IMR-90 (cell line): ENCODE data around the gene MYH9. TPM values are rescaled to one million over a fixed set of nuclear protein-coding genes. Genes with fewer than 3 reads are reported as not detected.
A peak's percentile ranks its signal among the peaks of the same experiment; 100 is the strongest.

Experiments used
- ATAC-seq: fragments of 200-7000 bp; cut with Tn5 transposase; 2 replicates; pipeline ENCODE4 v1.9.1; 2020; ENCODE audit warnings: low read depth, mild to moderate bottlenecking, moderate library complexity
- BruUV-seq: library from RNA; stranded (reverse); fragments of 400-500 nt; replicated peaks from 2 replicates; lab custom pipeline; 2021; lab: Mats Ljungman, UMichigan
- CTCF ChIA-PET: fragments of 300-600 bp; formaldehyde crosslinking; extraction: SDS; loops from one replicate; lab custom pipeline; 2021; ENCODE audit warnings: antibody characterized with exemption; lab: Yijun Ruan, JAX
- POLR2A ChIA-PET: fragments of 300-600 bp; sonication (Branson Sonifier 250); formaldehyde crosslinking; loops from one replicate; lab custom pipeline; 2022; ENCODE audit warnings: antibody characterized with exemption; ENCODE audit not compliant: unreplicated experiment; lab: Charles Lee
- DNase-seq: peaks from one replicate; pipeline ENCODE4 v3.0.0; 2013
- H2AFZ ChIP-seq: replicated peaks from 2 replicates; pipeline ENCODE3; 2013; ENCODE audit warnings: low read length, mild to moderate bottlenecking; ENCODE audit not compliant: poor library complexity
- H2AK5ac ChIP-seq: 2 replicates; pipeline ENCODE4 v1.6.1; 2013; ENCODE audit warnings: low read depth, low read length, inconsistent platforms
- H2AK9ac ChIP-seq: replicated peaks from 2 replicates; pipeline ENCODE3; 2013; ENCODE audit warnings: mild to moderate bottlenecking, low read depth, low read length, moderate library complexity; ENCODE audit not compliant: poor library complexity
- H2BK120ac ChIP-seq: 2 replicates; pipeline ENCODE4 v1.6.1; 2013; ENCODE audit warnings: low read depth, low read length, inconsistent platforms
- H2BK15ac ChIP-seq: 3 replicates; pipeline ENCODE4 v1.6.1; 2013; ENCODE audit warnings: low read depth, low read length, inconsistent platforms
- H2BK20ac ChIP-seq: 2 replicates; pipeline ENCODE4 v1.6.1; 2013; ENCODE audit warnings: low read depth, mild to moderate bottlenecking, inconsistent platforms, low read length, moderate library complexity
- H2BK5ac ChIP-seq: 2 replicates; pipeline ENCODE4 v1.6.1; 2013; ENCODE audit warnings: mild to moderate bottlenecking, low read depth, low read length, inconsistent platforms; ENCODE audit not compliant: poor library complexity, severe bottlenecking
- H3K14ac ChIP-seq: replicated peaks from 2 replicates; pipeline ENCODE4 v1.6.1; 2013; ENCODE audit warnings: low read depth, low read length, inconsistent platforms
- H3K18ac ChIP-seq: 2 replicates; pipeline ENCODE4 v1.6.1; 2013; ENCODE audit warnings: low read depth, low read length, control low read depth
- H3K23ac ChIP-seq: 2 replicates; pipeline ENCODE4 v1.6.1; 2013; ENCODE audit warnings: low read depth, low read length, inconsistent platforms
- H3K27ac ChIP-seq: 2 replicates; pipeline ENCODE4 v1.5.1; 2013; ENCODE audit warnings: mild to moderate bottlenecking, control low read depth, low read length; ENCODE audit not compliant: insufficient read depth
- H3K27me3 ChIP-seq: 2 replicates; pipeline ENCODE4 v1.6.1; 2013; ENCODE audit warnings: low read length; ENCODE audit not compliant: control insufficient read depth, insufficient read depth
- H3K36me3 ChIP-seq: 2 replicates; pipeline ENCODE4 v1.6.1; 2013; ENCODE audit warnings: low read length, mixed read lengths; ENCODE audit not compliant: control insufficient read depth, insufficient read depth
- H3K4ac ChIP-seq: 2 replicates; pipeline ENCODE4 v1.6.1; 2013; ENCODE audit warnings: low read depth, low read length, inconsistent platforms
- H3K4me1 ChIP-seq: 2 replicates; pipeline ENCODE4 v1.6.1; 2013; ENCODE audit warnings: low read length, mixed read lengths; ENCODE audit not compliant: control insufficient read depth, insufficient read depth
- H3K4me2 ChIP-seq: 2 replicates; pipeline ENCODE4 v1.6.1; 2013; ENCODE audit warnings: low read depth, mild to moderate bottlenecking, control low read depth, low read length, moderate library complexity
- H3K4me3 ChIP-seq: 2 replicates; pipeline ENCODE4 v1.5.1; 2013; ENCODE audit warnings: low read depth, mild to moderate bottlenecking, control low read depth, low read length, moderate library complexity; ENCODE audit not compliant: insufficient read depth
- H3K56ac ChIP-seq: 2 replicates; pipeline ENCODE4 v1.6.1; 2013; ENCODE audit warnings: low read length, inconsistent platforms; ENCODE audit not compliant: insufficient read depth; ENCODE audit errors: extremely low read depth
- H3K79me1 ChIP-seq, 2 experiments: 2 replicates each; pipeline ENCODE4 v1.6.1; 2013; ENCODE audit warnings: low read length in 2 of 2, inconsistent platforms in 1 of 2, low read depth in 1 of 2
- H3K9ac ChIP-seq: 2 replicates; pipeline ENCODE4 v1.6.1; 2013; ENCODE audit warnings: low read depth, low read length, control low read depth
- H3K9me1 ChIP-seq: 2 replicates; pipeline ENCODE4 v1.6.1; 2013; ENCODE audit warnings: low read length, inconsistent platforms; ENCODE audit not compliant: insufficient read depth
- H3K9me3 ChIP-seq: 2 replicates; pipeline ENCODE4 v1.6.1; 2013; ENCODE audit warnings: low read length; ENCODE audit not compliant: control insufficient read depth, insufficient read depth
- H4K20me1 ChIP-seq: 2 replicates; pipeline ENCODE4 v1.6.1; 2013; ENCODE audit warnings: low read length, inconsistent platforms; ENCODE audit not compliant: insufficient read depth
- H4K5ac ChIP-seq: 2 replicates; pipeline ENCODE4 v1.6.1; 2013; ENCODE audit warnings: mild to moderate bottlenecking, low read depth, low read length, control low read depth
- H4K8ac ChIP-seq, 2 experiments: 2 replicates each; pipeline ENCODE4 v1.6.1; 2013; ENCODE audit warnings: low read depth in 2 of 2, low read length in 2 of 2, control low read depth in 1 of 2, inconsistent platforms in 1 of 2
- H4K91ac ChIP-seq: 2 replicates; pipeline ENCODE4 v1.6.1; 2013; ENCODE audit warnings: low read depth, low read length, inconsistent platforms; ENCODE audit not compliant: insufficient read depth
- BHLHE40 ChIP-seq: fragments of 150-350 bp; IDR thresholded peaks from 2 replicates; pipeline ENCODE4 v1.6.1; 2016; ENCODE audit warnings: mild to moderate bottlenecking, low read depth, low read length
- CEBPB ChIP-seq: IDR thresholded peaks from 2 replicates; pipeline ENCODE4 v1.6.1; 2012; ENCODE audit warnings: low read depth, low read length, improper control_type of control experiment
- CHD1 ChIP-seq: IDR thresholded peaks from 2 replicates; pipeline ENCODE4 v1.6.1; 2012; ENCODE audit warnings: low read depth, low read length, improper control_type of control experiment
- CTCF ChIP-seq: conservative IDR thresholded peaks from 2 replicates; pipeline ENCODE4 v1.5.1; 2012; ENCODE audit warnings: mild to moderate bottlenecking, low read depth, low read length, improper control_type of control experiment
- ELK1 ChIP-seq: fragments of 150-350 bp; IDR thresholded peaks from 2 replicates; pipeline ENCODE4 v1.6.1; 2016; ENCODE audit warnings: low read depth, mild to moderate bottlenecking, low read length, moderate library complexity, borderline replicate concordance
- FOS ChIP-seq: fragments of 150-350 bp; IDR thresholded peaks from 2 replicates; pipeline ENCODE4 v1.6.1; 2016; ENCODE audit warnings: low read depth, low read length
- MAFK ChIP-seq: IDR thresholded peaks from 2 replicates; pipeline ENCODE4 v1.6.1; 2012; ENCODE audit warnings: low read depth, low read length, improper control_type of control experiment
- MAZ ChIP-seq: IDR thresholded peaks from 2 replicates; pipeline ENCODE4 v1.6.1; 2012; ENCODE audit warnings: low read depth, mild to moderate bottlenecking, low read length, improper control_type of control experiment, moderate library complexity, borderline replicate concordance
- MXI1 ChIP-seq: IDR thresholded peaks from 2 replicates; pipeline ENCODE4 v1.6.1; 2012; ENCODE audit warnings: low read depth, mild to moderate bottlenecking, low read length, moderate library complexity, borderline replicate concordance
- NFE2L2 ChIP-seq: fragments of 150-350 bp; IDR thresholded peaks from 2 replicates; pipeline ENCODE4 v1.6.1; 2016; ENCODE audit warnings: low read depth, mild to moderate bottlenecking, low read length
- POLR2A ChIP-seq: IDR thresholded peaks from 2 replicates; pipeline ENCODE4 v1.6.1; 2012; ENCODE audit warnings: mild to moderate bottlenecking, low read depth, low read length
- RAD21 ChIP-seq: IDR thresholded peaks from 2 replicates; pipeline ENCODE4 v1.6.1; 2012; ENCODE audit warnings: low read length, improper control_type of control experiment
- RCOR1 ChIP-seq: IDR thresholded peaks from 2 replicates; pipeline ENCODE4 v1.6.1; 2012; ENCODE audit warnings: mild to moderate bottlenecking, low read length, improper control_type of control experiment; ENCODE audit not compliant: insufficient replicate concordance
- RFX5 ChIP-seq: IDR thresholded peaks from 2 replicates; pipeline ENCODE4 v1.8.0; 2012; ENCODE audit warnings: low read depth, mild to moderate bottlenecking, low read length, moderate library complexity
- SMC3 ChIP-seq: fragments of 150-350 bp; IDR thresholded peaks from 2 replicates; pipeline ENCODE4 v1.6.1; 2016; ENCODE audit warnings: low read depth, mild to moderate bottlenecking, antibody characterized with exemption, low read length, moderate library complexity
- USF2 ChIP-seq: fragments of 150-350 bp; IDR thresholded peaks from 2 replicates; pipeline ENCODE4 v1.6.1; 2017; ENCODE audit warnings: mild to moderate bottlenecking, antibody characterized with exemption, low read length, low read depth
- WGBS, 2 experiments: methylation state at CpG; one replicate each; pipeline versions ENCODE4 v1.1.5 to v1.1.7; 2013; ENCODE audit warnings: missing lambda C conversion rate in 2 of 2; ENCODE audit not compliant: insufficient read length in 1 of 2; ENCODE audit errors: extremely low coverage in 2 of 2; 5-methylcytosine and 5-hydroxymethylcytosine counted together
- dilution Hi-C: fragments of 300-500 bp; cut with HindIII; formaldehyde crosslinking; loops from one replicate; pipeline ENCODE4 v1.14.3; 2018; ENCODE audit warnings: low sequenced_read_pairs; ENCODE audit not compliant: unreplicated experiment
- in situ Hi-C: fragments of 300-500 bp; cut with MboI; formaldehyde crosslinking; loops from 3 replicates; pipeline ENCODE4 v1.14.3; 2019; ENCODE audit warnings: low sequenced_read_pairs, inconsistent platforms, mixed read lengths
- intact Hi-C: fragments of 100-400 bp; cut with micrococcal nuclease; formaldehyde crosslinking; loops from 2 replicates; pipeline ENCODE4 v1.10.0; 2022
- polyA plus RNA-seq, 3 experiments: library from polyadenylated mRNA; depleted of rRNA; stranded (reverse); fragments of >200 nt; gene quantifications; 2 replicates each; pipeline ENCODE4 v1.2.3, GENCODE V29; 2012; ENCODE audit warnings: low replicate concordance in 1 of 3
- total RNA-seq: library from RNA; depleted of rRNA; stranded (reverse); fragments of >200 nt; gene quantifications from 2 replicates; pipeline ENCODE4 v1.2.3, GENCODE V29; 2012

The MYH9 gene
- total and polyA plus RNA-seq, 2 of the 4 experiments (the other 2 are of a cell fraction), result 475 to 554 TPM

- Histone ChIP-seq H4K8ac (no peak overlapping the region; a peak in 1 of 4 replicates), H2BK5ac (peak overlapping the region; percentile 71), H4K20me1 (peaks cover 91% of the 10 kb centered on the region), H2AFZ (no peak overlapping the region), H3K4me2 (no peak overlapping the region), H4K5ac (no peak overlapping the region), H3K4me3 (no peak overlapping the region), H3K18ac (no peak overlapping the region), H3K4me1 (peaks cover 21% of the 10 kb centered on the region), H3K56ac (no peak overlapping the region), H3K14ac (no peak overlapping the region), H3K4ac (no peak overlapping the region), H4K91ac (no peak overlapping the region), H2BK15ac (no peak overlapping the region), H3K23ac (no peak overlapping the region), H2BK120ac (no peak overlapping the region), H3K27ac (peak overlapping the region; percentile 94; the same call in 1 of the 2 replicates), H3K9me3 (no peaks in the 10 kb centered on the region), H2AK9ac (peak overlapping the region; percentile 42), H3K9me1 (peaks cover 9% of the 10 kb centered on the region), H3K36me3 (peaks cover 94% of the 10 kb centered on the region), H2BK20ac (no peak overlapping the region), H3K27me3 (no peaks in the 10 kb centered on the region), H2AK5ac (no peak overlapping the region), H3K9ac (no peak overlapping the region), H3K79me1 (peaks cover 62 to 90% of the 10 kb centered on the region in 2 experiments)
- WGBS, 2 experiments, result 90% methylated on average over 6 of the region's 14 CpGs; no CpG with 5 or more reads in 1 of the 2 experiments
- DNase-seq, result no peak
- ATAC-seq, result no peak
- POLR2A ChIA-PET, result no interaction called here
- TF ChIP-seq RAD21, result no peak
- no peak for TF ChIP-seq USF2
- TF ChIP-seq ELK1, result no peak
- TF ChIP-seq FOS, result no peak
- TF ChIP-seq RCOR1, result no peak
- no peak for TF ChIP-seq MAZ
- TF ChIP-seq MXI1, result no peak
- TF ChIP-seq CHD1, result no peak
- no peak for TF ChIP-seq BHLHE40
- TF ChIP-seq MAFK, result no peak
- no peak for TF ChIP-seq POLR2A
- TF ChIP-seq SMC3, result no peak
- TF ChIP-seq NFE2L2, result no peak
- TF ChIP-seq CTCF, result no peak
- no peak for TF ChIP-seq RFX5
- no peak for TF ChIP-seq CEBPB
- intact Hi-C loops (no loop called here), in situ Hi-C loops (no loop called here), dilution Hi-C loops (no loop called here)
- no TSS peak for BruUV-seq
- CTCF ChIA-PET, result interaction anchor here (0.6 to 1.4 kb wide), 2 partner anchors 171 to 192 kb away, joined by 5 to 6 read pairs; no protein-coding TSS in a partner anchor
Measured at GRCh38 chr22:36299295-36299694, 88.5 kb downstream of the MYH9 start.
